SK-N-MC (cell line): Measurements from ENCODE around the gene NDFIP1.

ENCODE experiments used
- EZH2 ChIP-seq: fragments of 200-600 bp; sonication (generic); IDR thresholded peaks from one replicate; pipeline ENCODE4 v1.6.1; 2017; ENCODE audit warnings: antibody characterized with exemption
- FOXP2 ChIP-seq: optimal IDR thresholded peaks from 2 replicates; pipeline ENCODE3; 2011; ENCODE audit warnings: mild to moderate bottlenecking, moderate library complexity; ENCODE audit not compliant: insufficient read depth; ENCODE audit errors: extremely low read length, control extremely low read depth
- POLR2AphosphoS5 ChIP-seq: IDR thresholded peaks from 2 replicates; pipeline ENCODE4 v1.6.1; 2012; ENCODE audit warnings: mild to moderate bottlenecking, low read depth, low read length, borderline replicate concordance

DNA sequence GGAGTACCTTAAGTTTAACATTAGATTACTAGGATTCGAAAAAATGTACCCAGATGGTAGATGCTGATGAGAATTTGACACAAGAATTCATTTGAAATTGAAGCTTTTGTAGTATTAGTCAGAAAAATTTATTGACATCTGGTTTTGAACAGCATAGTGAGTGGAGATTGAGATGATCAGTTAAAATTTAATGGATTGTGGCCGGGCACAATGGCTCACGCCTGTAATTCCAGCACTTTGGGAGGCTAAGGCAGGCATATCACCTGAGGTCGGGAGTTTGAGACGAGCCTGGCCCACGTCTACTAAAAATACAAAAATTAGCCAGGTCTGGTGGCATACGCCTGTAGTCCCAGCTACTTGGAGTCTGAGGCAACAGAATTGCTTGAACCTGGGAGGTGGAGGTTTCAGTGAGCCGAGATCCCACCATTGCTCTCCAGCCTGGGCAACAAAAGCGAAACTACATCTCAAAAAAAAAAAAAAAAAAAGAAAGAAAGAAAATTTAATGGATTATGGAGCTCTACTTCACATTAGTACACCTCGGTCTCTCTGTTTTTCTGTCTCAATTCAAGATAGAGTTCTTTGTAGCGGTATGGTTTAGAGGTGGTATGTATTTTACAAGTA is 21.0 kb downstream of the NDFIP1 start:
- no peak for TF ChIP-seq EZH2
- no peak for TF ChIP-seq POLR2AphosphoS5
- TF ChIP-seq FOXP2, result no peak
